ENCODE results near the gene KCNH2.

Gene KCNH2

GRCh38 chr7:150955519-150956394 lies 22.4 kb downstream of the KCNH2 start:
- no peak for TF ChIP-seq CTCF (IDR thresholded peaks at IDR 0.05; ENCODE audit: low read depth, low read length, missing control alignments)
- H3K4me3 ChIP-seq (replicated peaks; ENCODE audit: low read depth, low read length), result no peak overlapping the region
- DNase-seq (ENCODE audit: extremely low read depth, low read depth), result no peak

- TF ChIP-seq CTCF (IDR thresholded peaks at IDR 0.05; ENCODE audit: low read depth, low read length, missing control alignments), result no peak
- DNase-seq (ENCODE audit: extremely low read depth, low read depth), result no peak
- H3K4me3 ChIP-seq (replicated peaks; ENCODE audit: low read depth, low read length), result no peak overlapping the region
Observed at GRCh38 chr7:150954986-150955518, 23.1 kb downstream of the KCNH2 start.

GRCh38 chr7:150954201-150954985 lies 23.7 kb downstream of the KCNH2 start:
- no peak overlapping the region for H3K4me3 ChIP-seq (replicated peaks; ENCODE audit: low read depth, low read length)
- TF ChIP-seq CTCF (IDR thresholded peaks at IDR 0.05; ENCODE audit: low read depth, low read length, missing control alignments), result no peak
- no peak for DNase-seq (ENCODE audit: extremely low read depth, low read depth)

- no peak overlapping the region for H3K4me3 ChIP-seq (replicated peaks; ENCODE audit: low read depth, low read length)
- no peak for TF ChIP-seq CTCF (IDR thresholded peaks at IDR 0.05; ENCODE audit: low read depth, low read length, missing control alignments)
- DNase-seq (ENCODE audit: extremely low read depth, low read depth), result no peak
Observed at GRCh38 chr7:150953061-150953997, 24.8 kb downstream of the KCNH2 start.

- TF ChIP-seq CTCF (IDR thresholded peaks at IDR 0.05; ENCODE audit: low read depth, low read length, missing control alignments), result no peak
- no peak for DNase-seq (ENCODE audit: extremely low read depth, low read depth)
- no peak overlapping the region for H3K4me3 ChIP-seq (replicated peaks; ENCODE audit: low read depth, low read length)
Observed at GRCh38 chr7:150952331-150953050, 25.6 kb downstream of the KCNH2 start.

Data from HFF-Myc (cell line).